Motor neuron (in vitro differentiated cells): ENCODE measurements around the gene AGTPBP1. TPM values are rescaled to one million over a fixed set of nuclear protein-coding genes. Genes with fewer than 3 reads are reported as not detected.

Experiments
- ATAC-seq, 8 experiments: fragments of 200-7000 bp; cut with Tn5 transposase; replicated peaks in 6 of 8; 2 replicates each; pipeline ENCODE4 v1.8.0; 2021; ENCODE audit warnings: mild to moderate bottlenecking in 8 of 8, moderate library complexity in 8 of 8
- H3K27ac ChIP-seq, 2 donors: fragments of 250-450 bp; sonication (Bioruptor Pico); 2 replicates each; pipeline ENCODE4 v1.9.0; 2021; ENCODE audit warnings: antibody characterized with exemption in 2 of 2, mild to moderate bottlenecking in 2 of 2, moderate library complexity in 1 of 2
- H3K4me1 ChIP-seq, 2 donors: fragments of 250-450 bp; sonication (Bioruptor Pico); replicated peaks in 1 of 2; 2 replicates each; pipeline ENCODE4 v1.6.1; 2021; ENCODE audit warnings: antibody characterized with exemption in 2 of 2, mild to moderate bottlenecking in 2 of 2, moderate library complexity in 1 of 2
- H3K4me3 ChIP-seq, 5 donors: fragments of 250-450 bp; sonication (Bioruptor Pico); 2 replicates each; pipeline ENCODE4 v1.9.0; 2021; ENCODE audit warnings: antibody characterized with exemption in 5 of 5, mild to moderate bottlenecking in 5 of 5, moderate library complexity in 4 of 5
- WGBS, 10 experiments: fragments of 450-650 bp; shearing (Covaris generic); methylation state at CpG; one replicate each; pipeline ENCODE4 v1.0.0; 2022; 5-methylcytosine and 5-hydroxymethylcytosine counted together
- in situ Hi-C, 9 experiments: fragments of 400-800 bp; cut with MboI; loops; one replicate each; pipeline ENCODE4 v1.15.0; 2021; ENCODE audit warnings: low sequenced_read_pairs in 9 of 9, low pct_unique_long_range_greater_than_20kb in 2 of 9; ENCODE audit not compliant: unreplicated experiment in 9 of 9
- total RNA-seq, 8 experiments: library from RNA; unstranded; fragments of 300-600 nt; gene quantifications; 2 replicates each; pipeline versions ENCODE4 v1.2.3 to v1.2.4, GENCODE V29; 2022

AGTPBP1 gene
- total RNA-seq, 8 experiments from 2014 or later, result 16.0 to 86.5 (median 66.2) TPM

GRCh38 chr9:85713897-85714296 lies 27.9 kb downstream of the AGTPBP1 start:
- WGBS, 10 experiments, result 90 to 100% (median 100%) methylated on average over 1 to 2 of the region's 2 CpGs; no CpG with 5 or more reads in 4 of the 10 experiments
- Histone ChIP-seq H3K27ac (no peak overlapping the region), H3K4me1 (no peaks in the 10 kb centered on the region), H3K4me3 (no peak overlapping the region)
- ATAC-seq, result no peak
- in situ Hi-C loops, result no loop called here

- no peak overlapping the region for H3K27ac ChIP-seq
- no peak for ATAC-seq
- H3K4me3 ChIP-seq, result no peak overlapping the region
- WGBS, 10 experiments, result 92 to 100% (median 96%) methylated on average over 1 to 2 of the region's 2 CpGs
- in situ Hi-C loops, result no loop called here
- H3K4me1 ChIP-seq, result no peaks in the 10 kb centered on the region
These were observed 37.0 kb downstream of the AGTPBP1 start for GRCh38 chr9:85704744-85705143.

GRCh38 chr9:85703398-85703797 lies 38.4 kb downstream of the AGTPBP1 start:
- H3K4me3 ChIP-seq, result no peak overlapping the region
- no peaks in the 10 kb centered on the region for H3K4me1 ChIP-seq
- no peak overlapping the region for H3K27ac ChIP-seq
- in situ Hi-C loops, result no loop called here
- peak in 1 of 8 experiments; percentile 50 for ATAC-seq
- WGBS, 10 experiments, result 50 to 100% (median 80%) methylated on average over 1 of the region's 1 CpG; no CpG with 5 or more reads in 2 of the 10 experiments

- ATAC-seq, result peak in 2 of 8 experiments; percentile 56 to 72
- H3K4me1 ChIP-seq, result no peaks in the 10 kb centered on the region
- H3K4me3 ChIP-seq, result no peak overlapping the region
- H3K27ac ChIP-seq, result no peak overlapping the region
- in situ Hi-C loops, result no loop called here
These were observed 38.9 kb downstream of the AGTPBP1 start for GRCh38 chr9:85702726-85703289.

GRCh38 chr9:85702191-85702590 lies 39.6 kb downstream of the AGTPBP1 start:
- in situ Hi-C loops, result no loop called here
- Histone ChIP-seq H3K4me1 (no peaks in the 10 kb centered on the region), H3K27ac (no peak overlapping the region), H3K4me3 (no peak overlapping the region)
- no peak for ATAC-seq

GRCh38 chr9:85700330-85700729 lies 41.4 kb downstream of the AGTPBP1 start:
- H3K4me3 ChIP-seq, result no peak overlapping the region
- H3K27ac ChIP-seq, result no peak overlapping the region
- no peak for ATAC-seq
- in situ Hi-C loops, result no loop called here
- 86 to 100% (median 100%) methylated on average over 1 to 2 of the region's 2 CpGs; no CpG with 5 or more reads in 5 of the 10 experiments for WGBS, 10 experiments
- no peaks in the 10 kb centered on the region for H3K4me1 ChIP-seq

- in situ Hi-C loops, result no loop called here
- no peak for ATAC-seq
- Histone ChIP-seq H3K4me1 (no peaks in the 10 kb centered on the region), H3K4me3 (no peak overlapping the region), H3K27ac (no peak overlapping the region)
- 78 to 100% (median 93%) methylated on average over 2 of the region's 2 CpGs for WGBS, 10 experiments
These were observed 53.4 kb downstream of the AGTPBP1 start for GRCh38 chr9:85688361-85688760.

- H3K4me1 ChIP-seq, result no peaks in the 10 kb centered on the region
- H3K4me3 ChIP-seq, result no peak overlapping the region
- in situ Hi-C loops, result no loop called here
- no peak overlapping the region for H3K27ac ChIP-seq
- ATAC-seq, result no peak
These were observed 56.7 kb downstream of the AGTPBP1 start for GRCh38 chr9:85685081-85685480.

GRCh38 chr9:85676790-85677189 lies 65.0 kb downstream of the AGTPBP1 start:
- no peak for ATAC-seq
- Histone ChIP-seq H3K27ac (no peak overlapping the region), H3K4me3 (no peak overlapping the region), H3K4me1 (no peaks in the 10 kb centered on the region)
- in situ Hi-C loops, result no loop called here
- WGBS, 10 experiments, result 74 to 100% (median 94%) methylated on average over 2 of the region's 2 CpGs; no CpG with 5 or more reads in 1 of the 10 experiments

- ATAC-seq, result no peak
- Histone ChIP-seq H3K4me3 (no peak overlapping the region), H3K27ac (no peak overlapping the region), H3K4me1 (no peaks in the 10 kb centered on the region)
- 43 to 100% (median 80%) methylated on average over 1 of the region's 1 CpG for WGBS, 10 experiments
- in situ Hi-C loops, result no loop called here
These were observed 74.4 kb downstream of the AGTPBP1 start for GRCh38 chr9:85667374-85667773.

GRCh38 chr9:85666086-85666485 lies 75.7 kb downstream of the AGTPBP1 start:
- in situ Hi-C loops, result no loop called here
- whole genome bisulfite sequencing, 10 experiments, result 60 to 100% (median 86%) methylated on average over 1 to 2 of the region's 2 CpGs; no CpG with 5 or more reads in 1 of the 10 experiments
- ATAC-seq, result no peak
- Histone ChIP-seq H3K4me3 (no peak overlapping the region), H3K27ac (no peak overlapping the region), H3K4me1 (no peaks in the 10 kb centered on the region)

GRCh38 chr9:85662573-85662972 lies 79.2 kb downstream of the AGTPBP1 start:
- 83 to 100% (median 100%) methylated on average over 1 of the region's 1 CpG; no CpG with 5 or more reads in 2 of the 10 experiments for WGBS, 10 experiments
- ATAC-seq, result peak in 2 of 8 experiments; percentile 13 to 15
- in situ Hi-C loops, result no loop called here

GRCh38 chr9:85658716-85659115 lies 83.0 kb downstream of the AGTPBP1 start:
- Histone ChIP-seq H3K27ac (no peak overlapping the region), H3K4me1 (no peaks in the 10 kb centered on the region), H3K4me3 (no peak overlapping the region)
- 73 to 100% (median 100%) methylated on average over 1 of the region's 1 CpG; no CpG with 5 or more reads in 3 of the 10 experiments for WGBS, 10 experiments
- in situ Hi-C loops, result no loop called here
- ATAC-seq, result no peak

More at GRCh38 chr9:85662573-85662972, 79.2 kb downstream of the AGTPBP1 start:
- H3K4me3 ChIP-seq, result no peak overlapping the region
- H3K4me1 ChIP-seq, result no peaks in the 10 kb centered on the region
- H3K27ac ChIP-seq, result no peak overlapping the region

- ATAC-seq, result peak in 2 of 8 experiments; percentile 55 to 69
- no peak overlapping the region for H3K4me3 ChIP-seq
- no peak overlapping the region for H3K27ac ChIP-seq
- H3K4me1 ChIP-seq, result no peaks in the 10 kb centered on the region
- WGBS, 10 experiments, result 81 to 100% (median 90%) methylated on average over 1 to 4 of the region's 4 CpGs; no CpG with 5 or more reads in 3 of the 10 experiments
- in situ Hi-C loops, result no loop called here
These were observed 88.6 kb downstream of the AGTPBP1 start for GRCh38 chr9:85653153-85653552.
